GM12892 (cell line): ENCODE measurements around the gene ATXN2.
A peak's percentile ranks its signal among the peaks of the same experiment; 100 is the strongest.
"Not testable (repeated sequence)": the region's sequence is repeated elsewhere in the genome, so short reads cannot be mapped to it uniquely, and the experiment has no call there.

ENCODE experiments used
- DNase-seq: peaks from one replicate; pipeline ENCODE4 v3.0.0; 2011; ENCODE audit not compliant: insufficient read length
- FAIRE-seq: peaks from 2 replicates; lab custom pipeline; 2011; peaks lifted over from hg19 to GRCh38; lab: Jason Lieb, UNC
- POLR2A ChIP-seq: IDR thresholded peaks from 2 replicates; pipeline ENCODE4 v1.6.1; 2011; ENCODE audit warnings: low read depth, low read length, control low read depth
- POLR2AphosphoS5 ChIP-seq: IDR thresholded peaks from 2 replicates; pipeline ENCODE4 v1.6.1; 2011; ENCODE audit warnings: low read depth, low read length, control low read depth
- TAF1 ChIP-seq: IDR thresholded peaks from 2 replicates; pipeline ENCODE4 v1.6.1; 2011; ENCODE audit warnings: low read depth, mild to moderate bottlenecking, control low read depth, low read length, borderline replicate concordance

The ATXN2 gene

DNA sequence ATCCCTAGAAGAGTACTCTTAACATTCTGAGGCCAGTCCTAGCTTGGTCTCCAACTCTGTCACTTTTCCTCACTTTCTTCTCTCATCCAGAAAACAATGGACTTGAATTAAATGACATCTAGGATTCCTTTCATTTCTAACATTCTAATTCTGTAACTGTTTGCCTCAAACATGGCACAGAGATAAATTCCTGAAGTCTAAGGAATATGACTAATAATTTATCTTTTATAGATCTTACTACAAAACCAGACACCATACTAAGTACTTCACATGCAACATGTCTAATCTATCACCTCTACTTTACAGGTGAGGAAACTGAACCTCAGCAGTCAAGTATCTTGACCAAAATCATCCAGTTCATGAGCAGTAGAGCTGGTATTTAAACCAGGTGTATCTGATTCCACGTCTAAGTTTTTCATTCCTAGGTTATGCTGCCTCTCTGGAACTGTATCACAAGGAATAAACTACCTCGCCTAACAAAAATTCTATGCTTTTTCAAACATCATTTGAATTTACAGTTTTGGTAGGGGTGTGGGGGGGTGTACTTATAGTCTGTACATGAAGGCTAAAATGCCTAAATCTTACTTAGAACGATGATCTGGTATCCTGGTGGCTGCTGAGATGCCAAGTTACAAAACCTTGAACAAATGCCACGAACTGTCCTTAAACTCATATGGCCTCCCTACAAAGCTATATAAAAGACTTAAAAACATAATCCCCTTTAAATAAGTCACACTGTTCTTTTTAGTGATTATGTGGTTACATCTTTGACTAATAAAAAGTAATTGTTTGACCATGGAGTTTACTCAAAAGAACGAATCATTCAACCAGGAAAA is 41.6 kb downstream of the ATXN2 start:
- FAIRE-seq, result no peak
- no peak for DNase-seq
- no peak for TF ChIP-seq POLR2AphosphoS5

DNA sequence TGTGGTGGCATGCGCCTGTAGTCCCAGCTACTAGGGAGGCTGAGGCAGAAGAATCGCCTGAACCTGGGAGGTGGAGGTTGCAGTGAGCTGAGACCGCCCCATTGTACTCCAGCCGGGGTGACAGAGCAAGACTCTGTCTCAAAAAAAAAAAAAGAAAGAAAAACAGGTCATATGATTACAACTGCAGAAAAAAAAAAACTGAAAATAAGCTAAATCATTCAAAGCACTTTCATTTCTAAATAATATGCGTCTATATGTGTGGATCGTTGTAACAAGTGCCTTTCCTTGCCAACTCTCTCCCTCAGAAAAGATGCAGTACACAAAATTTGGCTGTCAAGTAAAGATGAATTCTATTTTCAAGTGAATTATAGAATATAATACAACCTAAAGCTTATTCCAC is 42.4 kb downstream of the ATXN2 start:
- DNase-seq, result no peak
- TF ChIP-seq POLR2AphosphoS5 (no peak), POLR2A (no peak), TAF1 (no peak)
- no peak for FAIRE-seq

DNA sequence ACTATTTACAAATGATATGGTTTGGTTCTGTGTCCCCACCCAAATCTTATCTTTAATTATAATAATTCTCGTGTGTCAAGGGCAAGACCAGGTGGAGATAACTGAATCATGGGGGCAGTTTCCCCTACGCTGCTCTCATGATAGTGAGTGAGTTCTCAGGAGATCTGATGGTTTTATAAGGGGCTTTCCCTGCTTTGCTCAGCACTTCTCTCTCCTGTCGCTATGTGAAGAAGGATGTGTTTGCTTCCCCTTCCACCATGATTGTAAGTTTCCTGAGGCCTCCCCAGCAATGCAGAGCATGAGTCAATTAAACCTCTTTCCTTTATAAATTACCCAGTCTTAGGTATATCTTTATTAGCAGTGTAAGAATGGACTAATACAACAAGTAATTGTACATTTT is 43.8 kb downstream of the ATXN2 start:
- FAIRE-seq, result not testable (repeated sequence)

DNA sequence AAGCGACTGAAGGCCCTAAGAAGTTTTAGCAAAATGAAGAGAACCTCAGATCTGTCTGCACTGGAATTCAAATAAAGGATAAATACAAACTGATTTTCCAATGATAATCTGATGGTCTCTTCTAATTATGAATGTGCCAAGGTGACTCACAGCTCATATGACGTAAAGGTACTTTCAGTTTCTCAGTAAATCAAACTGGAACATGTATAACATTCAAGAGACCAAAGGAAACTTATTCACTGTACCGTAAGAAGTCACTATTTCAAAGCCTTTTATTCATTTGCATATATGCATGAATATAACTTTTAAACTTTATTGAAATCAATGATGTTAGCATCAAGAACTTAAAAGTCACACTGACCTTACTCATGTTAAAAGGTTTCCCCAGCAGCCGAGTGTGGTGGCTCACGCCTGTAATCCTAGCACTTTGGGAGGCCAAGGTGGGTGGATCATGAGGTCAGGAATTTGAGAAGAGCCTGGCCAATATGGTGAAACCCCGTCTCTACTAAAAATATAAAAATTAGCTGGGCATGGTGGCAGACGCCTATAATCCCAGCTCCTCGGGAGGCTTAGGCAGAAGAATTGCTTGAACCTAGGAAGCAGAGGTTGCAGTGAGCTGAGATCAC is 52.2 kb downstream of the ATXN2 start:
- FAIRE-seq (no peak), DNase-seq (no peak)
- TF ChIP-seq TAF1 (no peak), POLR2A (no peak), POLR2AphosphoS5 (no peak)

More for the DNA sequence above, 43.8 kb downstream of the ATXN2 start:
- not testable (repeated sequence) for DNase-seq

DNA sequence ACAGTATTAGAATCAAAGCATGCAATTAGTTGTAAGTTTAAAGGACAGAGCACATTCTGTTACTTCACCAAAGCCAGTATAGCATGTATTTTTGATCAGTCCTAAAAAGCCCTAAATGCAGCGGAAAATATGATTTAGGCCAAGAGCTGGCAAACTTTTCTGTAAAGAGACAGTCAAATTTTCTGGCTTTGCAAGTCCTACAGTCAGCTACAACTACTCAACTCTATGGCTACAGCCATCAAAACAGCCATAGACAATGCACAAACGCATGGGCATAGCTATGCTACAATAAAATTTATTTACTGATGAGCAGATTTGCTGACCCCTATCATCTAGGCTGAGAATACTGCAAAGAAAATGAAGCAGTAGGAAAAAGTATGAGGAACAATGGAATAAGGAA is 52.9 kb downstream of the ATXN2 start:
- FAIRE-seq, result no peak
- DNase-seq, result no peak
- TF ChIP-seq TAF1 (no peak), POLR2AphosphoS5 (no peak), POLR2A (no peak)

DNA sequence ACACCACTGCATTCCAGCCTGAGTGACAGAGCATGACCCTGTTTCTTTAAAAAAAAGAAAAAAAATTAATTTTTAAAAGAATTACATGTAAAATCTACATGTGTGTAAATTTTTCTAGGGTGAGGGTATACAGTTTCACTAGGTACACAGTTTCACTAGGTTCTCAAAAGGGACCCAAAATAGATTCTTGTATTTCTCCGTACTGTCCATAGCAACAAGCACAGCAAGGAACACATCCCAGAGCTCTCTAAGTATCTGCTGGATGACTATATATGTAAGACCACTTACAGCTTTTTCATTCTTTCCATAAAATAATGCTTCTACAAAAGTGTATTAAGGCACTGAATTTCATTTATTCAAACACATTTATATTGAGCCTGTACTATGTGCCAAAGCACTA is 55.1 kb downstream of the ATXN2 start:
- FAIRE-seq, result no peak

DNA sequence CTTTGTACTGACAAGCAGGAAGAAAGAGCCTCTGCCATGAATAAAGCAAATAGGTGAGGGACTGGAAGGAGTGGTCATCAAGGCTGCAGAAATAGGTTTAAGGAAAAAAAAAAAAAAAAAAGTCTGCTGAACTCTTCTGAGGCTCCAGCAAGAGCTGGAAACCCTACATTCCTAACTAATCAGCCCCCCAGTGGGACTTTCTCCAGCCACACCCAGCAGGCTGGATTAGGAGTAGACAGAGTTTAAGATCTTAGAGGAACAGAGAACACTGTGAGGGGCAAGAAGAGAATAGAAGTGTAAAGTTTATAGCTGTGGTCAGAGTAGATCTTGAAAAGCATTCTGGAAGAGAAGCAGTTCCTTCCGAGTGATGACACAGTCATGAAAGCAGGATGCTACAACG is 66.4 kb downstream of the ATXN2 start:
- DNase-seq (no peak), FAIRE-seq (no peak)
- TF ChIP-seq TAF1, result no peak
- TF ChIP-seq POLR2AphosphoS5, result no peak
- TF ChIP-seq POLR2A, result no peak

More for the DNA sequence above, 55.1 kb downstream of the ATXN2 start:
- TF ChIP-seq POLR2AphosphoS5 (no peak), TAF1 (no peak), POLR2A (no peak)
- DNase-seq, result no peak

DNA sequence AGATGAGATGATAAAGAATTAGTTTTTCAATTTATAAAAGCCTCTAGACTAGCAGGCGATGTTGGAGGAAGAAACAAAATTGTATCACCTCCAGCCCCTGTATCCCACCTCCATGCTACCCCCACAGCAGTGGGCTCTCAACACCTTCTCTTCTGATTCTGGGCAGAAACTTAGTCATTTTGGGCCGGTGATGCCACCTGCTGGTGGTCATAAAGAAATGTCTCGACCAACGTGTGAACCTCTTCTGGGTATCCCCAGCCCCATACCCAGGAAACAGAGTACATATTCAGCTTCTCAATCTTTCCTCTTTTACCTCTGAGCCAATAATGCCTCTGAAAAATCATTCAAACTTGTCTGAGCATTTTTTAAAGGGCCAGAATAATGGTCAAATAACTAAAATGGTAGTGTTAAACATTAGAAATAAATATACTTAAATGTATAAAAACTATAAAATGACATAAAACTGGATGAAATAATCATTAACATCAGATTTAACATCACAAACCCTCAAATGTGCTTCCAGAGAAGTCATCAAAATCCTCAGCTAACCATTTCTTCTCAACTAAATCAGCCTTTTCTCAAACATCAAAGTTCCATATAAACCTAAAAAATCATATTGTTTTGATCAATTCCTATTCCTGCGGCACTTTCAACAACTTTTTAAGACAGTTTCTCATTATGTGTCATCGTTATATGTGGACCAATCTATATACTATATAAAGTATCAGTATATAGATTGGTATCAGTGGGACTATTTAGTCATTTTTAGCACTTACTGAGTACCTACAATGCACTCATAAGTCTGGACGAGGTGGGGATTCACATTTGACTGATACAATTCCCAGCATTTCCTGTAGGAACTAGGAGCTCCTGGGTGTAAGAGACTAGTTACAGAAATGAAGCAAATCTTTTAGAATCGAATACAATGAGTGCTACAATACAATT is 69.4 kb downstream of the ATXN2 start:
- FAIRE-seq (peak; percentile 84), DNase-seq (peak; percentile 53)
- TF ChIP-seq POLR2AphosphoS5 (no peak), POLR2A (no peak), TAF1 (no peak)

DNA sequence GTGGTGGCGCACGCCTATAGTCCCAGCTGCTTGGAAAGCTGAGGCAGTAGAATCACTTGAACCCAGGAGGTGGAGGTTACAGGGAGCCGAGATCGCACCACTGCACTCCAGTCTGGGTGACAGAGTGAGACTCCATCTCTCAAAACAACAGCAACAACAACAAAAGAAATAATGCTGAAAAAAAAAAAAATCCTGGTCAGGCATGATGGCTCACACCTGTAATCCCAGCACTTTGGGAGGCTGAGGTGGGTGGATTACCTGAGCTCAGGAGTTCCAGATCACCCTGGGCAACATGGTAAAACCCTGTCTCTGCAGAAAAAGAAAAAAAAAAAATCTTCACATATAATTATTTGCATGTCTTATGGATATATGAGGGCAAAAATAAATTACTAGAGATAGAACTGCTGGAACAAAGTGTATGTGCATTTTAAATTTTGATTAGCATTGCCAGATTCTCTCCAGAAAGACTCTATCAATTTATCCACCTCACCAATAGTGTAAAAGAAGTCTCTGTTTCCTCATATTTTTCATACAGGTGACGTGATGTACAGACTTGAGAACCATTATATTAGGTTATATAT is 75.4 kb downstream of the ATXN2 start:
- no peak for FAIRE-seq

DNA sequence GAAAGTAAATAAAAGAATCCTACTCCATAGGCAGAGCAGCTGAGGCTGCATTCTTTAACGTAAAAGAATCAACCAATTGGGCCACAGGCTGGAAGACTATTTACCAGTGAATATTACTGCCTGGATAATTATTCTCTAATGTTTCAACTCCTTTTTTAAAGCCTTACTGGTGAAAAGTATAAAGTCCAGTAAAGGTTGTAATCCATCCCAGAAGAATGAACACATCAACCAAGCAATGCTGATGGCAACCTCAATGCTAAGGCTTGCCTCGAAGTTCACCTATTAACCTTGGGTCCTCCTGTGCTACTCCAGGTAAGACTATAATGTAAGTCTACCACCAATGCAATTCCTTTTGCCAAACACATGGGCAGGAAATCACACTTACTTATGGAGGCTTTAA is 77.3 kb downstream of the ATXN2 start:
- no peak for FAIRE-seq
- no peak for DNase-seq
- TF ChIP-seq POLR2AphosphoS5, result no peak
- TF ChIP-seq TAF1, result no peak
- TF ChIP-seq POLR2A, result no peak

More for the DNA sequence above, 75.4 kb downstream of the ATXN2 start:
- TF ChIP-seq POLR2AphosphoS5 (no peak), POLR2A (no peak)
- no peak for DNase-seq

DNA sequence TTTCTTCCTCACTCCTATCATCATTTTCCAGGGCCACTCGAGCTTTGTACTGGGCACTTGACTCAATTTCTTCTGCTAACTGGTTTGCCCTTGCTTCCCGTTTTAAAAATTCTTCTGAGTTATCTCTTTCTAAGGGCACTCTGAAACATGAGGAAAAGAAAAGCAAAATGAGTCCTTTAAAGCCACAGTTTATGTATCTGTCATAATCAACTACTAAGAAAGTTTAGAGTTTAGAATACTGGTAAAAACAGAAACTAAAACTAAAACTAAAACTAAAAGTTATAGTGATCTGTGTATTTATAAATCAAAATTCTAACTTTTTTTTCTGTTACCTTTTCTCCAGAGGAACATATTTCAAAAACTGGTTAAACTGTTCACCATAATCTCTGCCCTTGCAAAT is 79.2 kb downstream of the ATXN2 start:
- DNase-seq (no peak), FAIRE-seq (no peak)
- TF ChIP-seq TAF1 (no peak), POLR2A (no peak), POLR2AphosphoS5 (no peak)

DNA sequence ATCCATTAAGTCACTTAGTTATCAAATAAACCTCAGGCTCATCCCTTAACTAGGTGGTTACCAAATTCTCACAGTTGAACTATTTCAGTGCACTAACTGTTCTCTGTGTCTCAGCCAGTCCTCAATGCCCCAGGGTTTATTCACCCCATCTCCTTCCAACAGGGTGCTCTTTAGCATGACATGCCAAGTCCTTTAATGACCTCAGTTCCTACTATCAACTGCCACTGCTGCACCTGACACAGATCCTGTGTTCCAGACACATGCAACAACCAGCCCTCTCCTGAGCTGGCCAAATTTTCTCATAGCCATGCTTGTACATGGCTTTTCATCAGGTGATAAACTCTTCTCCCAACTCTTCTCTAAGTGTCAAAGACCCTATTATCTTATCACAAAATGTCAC is 80.0 kb downstream of the ATXN2 start:
- DNase-seq, result no peak
- TF ChIP-seq POLR2A, result no peak
- TF ChIP-seq POLR2AphosphoS5, result no peak
- no peak for TF ChIP-seq TAF1
- no peak for FAIRE-seq

DNA sequence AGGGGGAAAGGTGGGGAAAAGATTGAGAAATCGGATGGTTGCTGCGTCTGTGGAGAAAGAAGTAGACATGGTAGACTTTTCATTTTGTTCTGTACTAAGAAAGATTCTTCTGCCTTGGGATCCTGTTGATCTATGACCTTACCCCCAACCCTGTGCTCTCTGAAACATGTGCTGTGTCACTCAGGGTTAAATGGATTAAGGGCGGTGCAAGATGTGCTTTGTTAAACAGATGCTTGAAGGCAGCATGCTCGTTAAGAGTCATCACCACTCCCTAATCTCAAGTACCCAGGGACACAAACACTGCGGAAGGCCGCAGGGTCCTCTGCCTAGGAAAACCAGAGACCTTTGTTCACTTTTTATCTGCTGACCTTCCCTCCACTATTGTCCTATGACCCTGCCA is 91.4 kb downstream of the ATXN2 start:
- FAIRE-seq, DNase-seq: not testable (repeated sequence)

DNA sequence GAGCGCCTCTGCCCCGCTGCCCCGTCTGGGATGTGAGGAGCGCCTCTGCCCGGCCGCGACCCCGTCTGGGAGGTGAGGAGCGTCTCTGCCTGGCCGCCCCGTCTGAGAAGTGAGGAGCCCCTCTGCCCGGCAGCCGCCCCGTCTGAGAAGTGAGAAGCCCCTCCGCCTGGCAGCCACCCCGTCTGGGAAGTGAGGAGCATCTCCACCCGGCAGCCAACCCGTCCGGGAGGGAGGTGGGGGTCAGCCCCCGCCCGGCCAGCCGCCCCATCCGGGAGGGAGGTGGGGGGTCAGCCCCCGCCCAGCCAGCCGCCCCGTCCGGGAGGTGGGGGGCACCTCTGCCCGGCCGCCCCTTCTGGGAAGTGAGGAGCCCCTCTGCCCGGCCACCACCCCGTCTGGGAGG is 91.9 kb downstream of the ATXN2 start:
- not testable (repeated sequence) for DNase-seq, FAIRE-seq
